ENCODE results near the gene IFT88. TPM values are rescaled to one million over a fixed set of nuclear protein-coding genes. Genes with fewer than 3 reads are reported as not detected.

Gene IFT88
- total and polyA plus RNA-seq, 2 of the 8 experiments (the other 6 are each of a cell fraction or from before 2014, with no cell fraction given) = 1.7 to 5.8 TPM

DNA sequence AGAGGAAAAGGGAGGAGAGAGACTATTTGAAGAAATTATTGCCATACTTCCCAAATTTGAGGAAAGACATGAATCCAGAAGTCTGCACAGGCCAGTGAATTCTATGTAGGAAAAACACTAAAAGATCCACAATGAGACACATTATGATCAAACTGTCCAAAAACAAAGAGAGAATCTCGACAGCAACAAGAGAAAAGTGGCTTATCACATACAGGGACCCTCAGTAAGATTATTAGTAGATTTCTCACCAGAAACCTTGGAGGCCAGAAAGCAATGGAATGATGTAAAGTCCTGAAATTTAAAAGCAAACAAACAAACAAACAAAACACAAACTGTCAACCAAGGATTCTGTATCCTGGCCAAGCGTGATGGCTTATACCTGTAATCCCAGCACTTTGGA, 80.8 kb downstream of the IFT88 start:
- Histone ChIP-seq H2BK5ac (ENCODE audit: low read depth, low read length) (no peak overlapping the region), H2BK20ac (ENCODE audit: low read length) (no peak overlapping the region), H2BK120ac (replicated peaks; ENCODE audit: low read depth, low read length) (no peak overlapping the region), H3K23me2 (ENCODE audit: low read depth, low read length) (no peaks in the 10 kb centered on the region), H3K18ac (ENCODE audit: extremely low read depth, low read length) (no peak overlapping the region), H2BK15ac (ENCODE audit: low read length) (no peak overlapping the region), H3K4me2 (ENCODE audit: insufficient read depth in 1 of 2, low read depth in 2 of 2, low read length in 2 of 2) (no peak overlapping the region), H2AK5ac (ENCODE audit: low read depth, low read length) (no peak overlapping the region), H3K79me1 (ENCODE audit: low read depth, low read length) (no peaks in the 10 kb centered on the region), H3K27me3 (replicated peaks in 1 of 4; ENCODE audit: control insufficient read depth in 3 of 4, extremely low read depth in 1 of 4, insufficient read depth in 3 of 4, low read length in 3 of 4) (no peaks in the 10 kb centered on the region), H2AFZ (ENCODE audit: low read length) (no peak overlapping the region), H2BK12ac (ENCODE audit: low read depth, low read length) (no peak overlapping the region), H3K4ac (replicated peaks; ENCODE audit: insufficient read length, low read depth, low read length) (no peak overlapping the region), H3K56ac (replicated peaks; ENCODE audit: insufficient read length, low read depth, low read length) (no peak overlapping the region), H3K23ac (ENCODE audit: insufficient read length) (no peak overlapping the region), H3K9ac (replicated peaks in 1 of 4; ENCODE audit: extremely low read depth in 1 of 4, low read depth in 3 of 4, low read length in 3 of 4) (no peak overlapping the region), H3K4me1 (replicated peaks in 1 of 4; ENCODE audit: control insufficient read depth in 3 of 4, insufficient read depth in 4 of 4, low read length in 3 of 4) (no peaks in the 10 kb centered on the region), H4K5ac (ENCODE audit: insufficient read length, low read depth, low read length) (no peak overlapping the region), H3K14ac (ENCODE audit: insufficient read length) (no peak overlapping the region), H3K9me3 (ENCODE audit: insufficient read depth in 2 of 2, low read depth in 1 of 2, low read length in 1 of 2) (no peaks in the 10 kb centered on the region; a peak in 1 of 4 replicates), H4K8ac (ENCODE audit: extremely low read depth, insufficient read depth, low read length) (no peak overlapping the region), H3K36me3 (ENCODE audit: control insufficient read depth in 2 of 4, insufficient read depth in 4 of 4, low read length in 3 of 4) (no peaks in the 10 kb centered on the region), H3K4me3 (ENCODE audit: extremely low read depth in 1 of 4, insufficient read depth in 2 of 4, low read depth in 3 of 4, low read length in 4 of 4) (no peak overlapping the region), H3K79me2 (ENCODE audit: control insufficient read depth in 1 of 2, insufficient read depth in 2 of 2, low read length in 2 of 2) (no peaks in the 10 kb centered on the region), H4K91ac (replicated peaks; ENCODE audit: insufficient read length, low read length) (no peak overlapping the region), H3K27ac (ENCODE audit: low read depth, low read length) (no peak overlapping the region), H4K20me1 (replicated peaks in 1 of 2; ENCODE audit: control insufficient read depth in 1 of 2, insufficient read depth in 2 of 2, low read length in 2 of 2) (no peaks in the 10 kb centered on the region)
- POLR2A ChIA-PET (ENCODE audit: partially characterized antibody) = no interaction called here
- CTCF ChIA-PET (ENCODE audit: partially characterized antibody) = no interaction called here
- TF ChIP-seq SIRT6 (IDR thresholded peaks at IDR 0.05; ENCODE audit: low read length) (no peak), RXRA (IDR thresholded peaks at IDR 0.05; ENCODE audit: insufficient read depth, low read depth, low read length) (no peak), TBP (IDR thresholded peaks at IDR 0.05; ENCODE audit: low read depth, low read length) (no peak), JUND (IDR thresholded peaks at IDR 0.05; ENCODE audit: low read length) (no peak), RAD21 (IDR thresholded peaks at IDR 0.05 in 1 of 2, conservative IDR thresholded peaks at IDR 0.05 in 1 of 2; ENCODE audit: low read depth in 2 of 2, low read length in 2 of 2) (no peak)
- FAIRE-seq = no peak
- DNase-seq (ENCODE audit: low read depth in 1 of 2, low spot score in 2 of 2) = no peak
- 93% methylated on average over 2 of the region's 2 CpGs; no CpG with 5 or more reads in 1 of the 2 experiments for WGBS, 2 experiments (ENCODE audit: extremely low coverage in 1 of 2, insufficient coverage in 1 of 2, insufficient read length in 1 of 2, insufficient replicate concordance in 2 of 2, low coverage in 1 of 2, low lambda C conversion rate in 2 of 2, missing lambda C conversion rate in 1 of 2)

All from H1 (cell line).